ENCODE measurements around the gene SENP3.

- TF ChIP-seq CTCF (conservative IDR thresholded peaks at IDR 0.05; ENCODE audit: low read depth, low read length) (no peak), POLR2A (IDR thresholded peaks at IDR 0.05; ENCODE audit: low read depth, low read length) (no peak), BHLHE40 (IDR thresholded peaks at IDR 0.05; ENCODE audit: low read depth, low read length) (no peak), CEBPB (IDR thresholded peaks at IDR 0.05; ENCODE audit: low read depth, low read length) (no peak), SMC3 (IDR thresholded peaks at IDR 0.05; ENCODE audit: low read depth, low read length) (no peak), USF2 (IDR thresholded peaks at IDR 0.05; ENCODE audit: low read depth, low read length) (no peak), RAD21 (IDR thresholded peaks at IDR 0.05; ENCODE audit: low read length) (no peak), MXI1 (IDR thresholded peaks at IDR 0.05; ENCODE audit: borderline replicate concordance, low read depth, low read length) (no peak), RFX5 (IDR thresholded peaks at IDR 0.05; ENCODE audit: low read depth, low read length) (no peak), MAZ (IDR thresholded peaks at IDR 0.05; ENCODE audit: borderline replicate concordance, low read depth, low read length) (no peak)
Measured at GRCh38 chr17:7513850-7514419, 47.8 kb upstream of the SENP3 start.

Data from IMR-90 (cell line).